HEK293T (cell line): ENCODE data around the gene PRSS56.

ENCODE experiments used
- CTBP1 ChIP-seq: fragments of 450-650 bp; IDR thresholded peaks from 2 replicates; pipeline ENCODE4 v1.6.1; 2016; ENCODE audit warnings: borderline replicate concordance
- FOXA1 ChIP-seq: fragments of 450-650 bp; IDR thresholded peaks from 2 replicates; pipeline ENCODE4 v1.6.1; 2016; ENCODE audit warnings: mild to moderate bottlenecking
- FOXM1 ChIP-seq: fragments of 450-650 bp; IDR thresholded peaks from 2 replicates; pipeline ENCODE4 v1.6.1; 2017; ENCODE audit warnings: mild to moderate bottlenecking, borderline replicate concordance
- PKNOX1 ChIP-seq: fragments of 450-650 bp; IDR thresholded peaks from 2 replicates; pipeline ENCODE4 v1.6.1; 2016
- SUZ12 ChIP-seq: fragments of 450-650 bp; IDR thresholded peaks from 2 replicates; pipeline ENCODE4 v1.6.1; 2016; ENCODE audit warnings: mild to moderate bottlenecking
- TARDBP ChIP-seq: fragments of 450-650 bp; IDR thresholded peaks from 2 replicates; pipeline ENCODE4 v1.6.1; 2016

GRCh38 chr2:232498452-232498851 is 21.7 kb upstream of the PRSS56 start:
- TF ChIP-seq FOXA1 (no peak), CTBP1 (no peak), PKNOX1 (no peak), FOXM1 (no peak), SUZ12 (no peak), TARDBP (no peak)
